HCT116 (cell line): ENCODE results near the gene KRTAP5-3. TPM values are rescaled to one million over a fixed set of nuclear protein-coding genes. Genes with fewer than 3 reads are reported as not detected.

ENCODE experiments used
- ATAC-seq: fragments of 200-7000 bp; cut with Tn5 transposase; 2 replicates; pipeline ENCODE4 v1.9.1; 2020; ENCODE audit warnings: mild to moderate bottlenecking, moderate library complexity
- BruUV-seq: library from RNA; stranded (reverse); fragments of 400-500 nt; replicated peaks from 2 replicates; lab custom pipeline; 2021; lab: Mats Ljungman, UMichigan
- CTCF ChIA-PET: fragments of 300-600 bp; sonication (Branson Sonifier 250); formaldehyde crosslinking; loops from one replicate; lab custom pipeline; 2021; ENCODE audit warnings: antibody characterized with exemption; lab: Charles Lee
- POLR2A ChIA-PET: fragments of 300-600, 350-600 bp; sonication (Branson Sonifier 250); formaldehyde crosslinking; loops from one replicate; lab custom pipeline; 2021; ENCODE audit warnings: antibody characterized with exemption; lab: Charles Lee
- RAD21 ChIA-PET, 2 experiments: fragments of 300-600 bp; sonication (Branson Sonifier 250); formaldehyde crosslinking; loops; one replicate each; lab custom pipeline; 2023; ENCODE audit warnings: low total read pairs in 2 of 2; ENCODE audit not compliant: uncharacterized antibody in 2 of 2, unreplicated experiment in 2 of 2, low non-redundant PET in 1 of 2; lab: Charles Lee
- DNase-seq: peaks from one replicate; pipeline ENCODE4 v3.0.0-alpha.2; 2010; ENCODE audit warnings: low read depth, low spot score
- H2AFZ ChIP-seq: fragments of 200-600 bp; shearing (Covaris generic), sonication (generic); 2 replicates; pipeline ENCODE4 v1.6.1; 2017; ENCODE audit warnings: low read depth, mixed run types, mixed read lengths, antibody characterized with exemption, low read length; ENCODE audit not compliant: poor library complexity, severe bottlenecking
- H3K27ac ChIP-seq: 2 replicates; pipeline ENCODE4 v1.5.1; 2012; ENCODE audit warnings: low read depth, low read length
- H3K27me3 ChIP-seq: fragments of 200-600 bp; sonication (generic); 2 replicates; pipeline ENCODE4 v1.6.1; 2016; ENCODE audit warnings: mixed run types, low read length, mixed read lengths; ENCODE audit not compliant: insufficient read depth
- H3K36me3 ChIP-seq, 2 experiments: fragments of 200-500 bp in 1 of 2; fragments of 200-600 bp in 1 of 2; sonication (Bioruptor generic) in 1 of 2; sonication (generic) in 1 of 2; 2 replicates each; pipeline versions ENCODE4 v1.5.1 to v1.6.1; 2014 to 2016; ENCODE audit warnings: low read length in 2 of 2, inconsistent platforms in 1 of 2, mixed read lengths in 1 of 2, mixed run types in 1 of 2; ENCODE audit not compliant: insufficient read depth in 2 of 2, control insufficient read depth in 1 of 2
- H3K4me1 ChIP-seq, 2 experiments: fragments of 200-600 bp in 1 of 2; sonication (generic) in 1 of 2; 2 replicates each; pipeline versions ENCODE4 v1.5.1 to v1.6.1; 2012 to 2017; ENCODE audit warnings: low read length in 2 of 2, inconsistent platforms in 1 of 2, mild to moderate bottlenecking in 1 of 2, mixed read lengths in 1 of 2, mixed run types in 1 of 2, moderate library complexity in 1 of 2; ENCODE audit not compliant: insufficient read depth in 2 of 2, control insufficient read depth in 1 of 2
- H3K4me2 ChIP-seq: fragments of 200-600 bp; sonication (generic); 2 replicates; pipeline ENCODE4 v1.6.1; 2017; ENCODE audit warnings: mixed run types, low read length, mixed read lengths
- H3K4me3 ChIP-seq, 2 experiments: fragments of 200-600 bp in 1 of 2; sonication (generic) in 1 of 2; replicated peaks in 1 of 2; 2 replicates each; pipeline ENCODE4 v1.5.1; 2011 to 2016; ENCODE audit warnings: low read length in 2 of 2, control low read depth in 1 of 2, low read depth in 1 of 2, mild to moderate bottlenecking in 1 of 2, mixed read lengths in 1 of 2, mixed run types in 1 of 2
- H3K79me2 ChIP-seq: fragments of 200-600 bp; sonication (generic); 2 replicates; pipeline ENCODE4 v1.6.1; 2017; ENCODE audit warnings: mild to moderate bottlenecking, mixed run types, low read length, moderate library complexity, mixed read lengths; ENCODE audit not compliant: insufficient read depth
- H3K9ac ChIP-seq: fragments of 200-600 bp; sonication (generic); 2 replicates; pipeline ENCODE4 v1.6.1; 2016; ENCODE audit warnings: low read length, mixed read lengths
- H3K9me2 ChIP-seq: fragments of 200-600 bp; sonication (generic), shearing (Covaris generic); 2 replicates; pipeline ENCODE4 v1.6.1; 2017; ENCODE audit warnings: mixed run types, mild to moderate bottlenecking, moderate library complexity; ENCODE audit not compliant: insufficient read depth
- H3K9me3 ChIP-seq, 2 experiments: fragments of 200-500 bp in 1 of 2; fragments of 200-600 bp in 1 of 2; sonication (Bioruptor generic) in 1 of 2; sonication (generic) in 1 of 2; 2 replicates each; pipeline ENCODE4 v1.6.1; 2014 to 2017; ENCODE audit warnings: low read length in 2 of 2, mixed read lengths in 2 of 2, inconsistent platforms in 1 of 2, low read depth in 1 of 2, mild to moderate bottlenecking in 1 of 2, mixed run types in 1 of 2, moderate library complexity in 1 of 2; ENCODE audit not compliant: control insufficient read depth in 1 of 2, insufficient read depth in 1 of 2
- H4K20me1 ChIP-seq: fragments of 200-600 bp; sonication (generic), shearing (Covaris generic); 2 replicates; pipeline ENCODE4 v1.6.1; 2017; ENCODE audit warnings: mixed run types, mild to moderate bottlenecking, moderate library complexity; ENCODE audit not compliant: insufficient read depth
- CBX3 ChIP-seq: IDR thresholded peaks from 2 replicates; pipeline ENCODE4 v1.6.1; 2012; ENCODE audit warnings: low read depth
- ELF1 ChIP-seq: IDR thresholded peaks from 2 replicates; pipeline ENCODE4 v1.6.1; 2012; ENCODE audit warnings: low read depth, borderline replicate concordance
- FOSL1 ChIP-seq: IDR thresholded peaks from 2 replicates; pipeline ENCODE4 v1.6.1; 2012; ENCODE audit warnings: low read depth
- MAX ChIP-seq: IDR thresholded peaks from 2 replicates; pipeline ENCODE4 v1.6.1; 2012
- POLR2AphosphoS5 ChIP-seq: IDR thresholded peaks from 2 replicates; pipeline ENCODE4 v1.6.1; 2011; ENCODE audit warnings: mild to moderate bottlenecking, low read depth, low read length, moderate library complexity
- RAD21 ChIP-seq: IDR thresholded peaks from 2 replicates; pipeline ENCODE4 v1.6.1; 2012; ENCODE audit warnings: low read depth, mild to moderate bottlenecking
- REST ChIP-seq: IDR thresholded peaks from 2 replicates; pipeline ENCODE4 v1.6.1; 2012; ENCODE audit warnings: low read depth
- SIN3A ChIP-seq: IDR thresholded peaks from 2 replicates; pipeline ENCODE4 v1.6.1; 2012; ENCODE audit warnings: low read depth
- SP1 ChIP-seq: IDR thresholded peaks from 2 replicates; pipeline ENCODE4 v1.6.1; 2012; ENCODE audit warnings: low read depth
- SRF ChIP-seq: IDR thresholded peaks from 2 replicates; pipeline ENCODE4 v1.6.1; 2012; ENCODE audit warnings: low read depth
- TCF7L2 ChIP-seq: IDR thresholded peaks from 2 replicates; pipeline ENCODE4 v1.7.0; 2011; ENCODE audit warnings: borderline replicate concordance, inconsistent platforms; ENCODE audit not compliant: insufficient read depth, insufficient read length; ENCODE audit errors: extremely low read depth
- YY1 ChIP-seq: IDR thresholded peaks from 2 replicates; pipeline ENCODE4 v1.6.1; 2011; ENCODE audit warnings: low read length, low read depth, moderate library complexity, mild to moderate bottlenecking; ENCODE audit not compliant: insufficient replicate concordance; ENCODE audit errors: extremely low read depth
- ZFX ChIP-seq: fragments of 450-650 bp; IDR thresholded peaks from 2 replicates; pipeline ENCODE4 v1.6.1; 2017
- ZNF274 ChIP-seq: fragments of 200-500 bp; sonication (Bioruptor generic); IDR thresholded peaks from 2 replicates; pipeline ENCODE4 v1.6.1; 2014; ENCODE audit warnings: mild to moderate bottlenecking, low read depth, low read length, inconsistent platforms
- intact Hi-C: fragments of 100-400 bp; cut with micrococcal nuclease; formaldehyde crosslinking; loops from 2 replicates; pipeline ENCODE4 v1.10.0; 2022
- total RNA-seq: library from RNA; stranded (reverse); gene quantifications from one replicate; pipeline ENCODE4 v1.2.1, GENCODE V29; 2021; ENCODE audit not compliant: unreplicated experiment
- TF ChIP-seq, protein P1 (sequence below), 3 experiments: fragments of 200-600 bp in 1 of 3; sonication (generic) in 1 of 3; IDR thresholded peaks in 2 of 3; conservative IDR thresholded peaks in 1 of 3; 2 replicates each; pipeline ENCODE4 v1.5.1; 2012 to 2017; ENCODE audit warnings: low read depth in 2 of 3, low read length in 2 of 3, antibody characterized with exemption in 1 of 3, borderline replicate concordance in 1 of 3, control low read depth in 1 of 3, mild to moderate bottlenecking in 1 of 3, mixed read lengths in 1 of 3, mixed run types in 1 of 3, moderate library complexity in 1 of 3; ENCODE audit not compliant: insufficient read depth in 1 of 3
- TF ChIP-seq, protein P2 (sequence below): IDR thresholded peaks from 2 replicates; pipeline ENCODE4 v1.6.1; 2012

The KRTAP5-3 gene
- total RNA-seq, 1 experiment from 2014 or later = not detected

GRCh38 chr11:1638344-1638743 lies 30.1 kb upstream of the KRTAP5-3 start:
- no peaks in the 10 kb centered on the region for H3K27me3 ChIP-seq
- DNase-seq = no peak

More at GRCh38 chr11:1638344-1638743, 30.1 kb upstream of the KRTAP5-3 start:
- no peak overlapping the region for H2AFZ ChIP-seq
- H3K4me3 ChIP-seq = no peak overlapping the region
- no peaks in the 10 kb centered on the region for H3K9me2 ChIP-seq
- CTCF ChIA-PET = interaction anchor here (1.4 to 4.8 kb wide), 2 partner anchors 15 to 43 kb away, joined by 6 to 31 read pairs; no protein-coding TSS in a partner anchor
- no peaks in the 10 kb centered on the region for H4K20me1 ChIP-seq
- no peaks in the 10 kb centered on the region for H3K9me3 ChIP-seq
- no peak for ATAC-seq
- H3K36me3 ChIP-seq = no peaks in the 10 kb centered on the region
- peaks cover 0 to 9% of the 10 kb centered on the region in 2 experiments; a peak in 1 of 4 replicates for H3K4me1 ChIP-seq
- intact Hi-C loops = no loop called here
- no peak overlapping the region for H3K9ac ChIP-seq
- no peak overlapping the region for H3K27ac ChIP-seq
- no peaks in the 10 kb centered on the region for H3K79me2 ChIP-seq
- TF ChIP-seq RAD21 (no peak), TCF7L2 (no peak), FOSL1 (no peak), SIN3A (no peak), ELF1 (no peak), MAX (no peak), ZFX (no peak), POLR2AphosphoS5 (no peak), CBX3 (no peak), SRF (no peak), ZNF274 (no peak), REST (no peak), SP1 (no peak), YY1 (no peak)
- TF ChIP-seq, protein P1, sequence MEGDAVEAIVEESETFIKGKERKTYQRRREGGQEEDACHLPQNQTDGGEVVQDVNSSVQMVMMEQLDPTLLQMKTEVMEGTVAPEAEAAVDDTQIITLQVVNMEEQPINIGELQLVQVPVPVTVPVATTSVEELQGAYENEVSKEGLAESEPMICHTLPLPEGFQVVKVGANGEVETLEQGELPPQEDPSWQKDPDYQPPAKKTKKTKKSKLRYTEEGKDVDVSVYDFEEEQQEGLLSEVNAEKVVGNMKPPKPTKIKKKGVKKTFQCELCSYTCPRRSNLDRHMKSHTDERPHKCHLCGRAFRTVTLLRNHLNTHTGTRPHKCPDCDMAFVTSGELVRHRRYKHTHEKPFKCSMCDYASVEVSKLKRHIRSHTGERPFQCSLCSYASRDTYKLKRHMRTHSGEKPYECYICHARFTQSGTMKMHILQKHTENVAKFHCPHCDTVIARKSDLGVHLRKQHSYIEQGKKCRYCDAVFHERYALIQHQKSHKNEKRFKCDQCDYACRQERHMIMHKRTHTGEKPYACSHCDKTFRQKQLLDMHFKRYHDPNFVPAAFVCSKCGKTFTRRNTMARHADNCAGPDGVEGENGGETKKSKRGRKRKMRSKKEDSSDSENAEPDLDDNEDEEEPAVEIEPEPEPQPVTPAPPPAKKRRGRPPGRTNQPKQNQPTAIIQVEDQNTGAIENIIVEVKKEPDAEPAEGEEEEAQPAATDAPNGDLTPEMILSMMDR (IDR thresholded peaks at IDR 0.05 in 2 of 3, conservative IDR thresholded peaks at IDR 0.05 in 1 of 3; ENCODE audit: borderline replicate concordance in 1 of 3, insufficient read depth in 1 of 3, low read depth in 2 of 3, low read length in 2 of 3) = no peak
- TF ChIP-seq, protein P2, sequence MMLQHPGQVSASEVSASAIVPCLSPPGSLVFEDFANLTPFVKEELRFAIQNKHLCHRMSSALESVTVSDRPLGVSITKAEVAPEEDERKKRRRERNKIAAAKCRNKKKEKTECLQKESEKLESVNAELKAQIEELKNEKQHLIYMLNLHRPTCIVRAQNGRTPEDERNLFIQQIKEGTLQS = no peak
- no TSS peak for BruUV-seq
- RAD21 ChIA-PET = no interaction called here
- POLR2A ChIA-PET = no interaction called here
- no peak overlapping the region for H3K4me2 ChIP-seq
